IgD-negative memory B cell (primary cell): ENCODE results near the gene NPHP3. TPM values are rescaled to one million over a fixed set of nuclear protein-coding genes. Genes with fewer than 3 reads are reported as not detected.
"Not testable (repeated sequence)": the region's sequence is repeated elsewhere in the genome, so short reads cannot be mapped to it uniquely, and the experiment has no call there.

Source experiments
- H3K27ac Mint-ChIP-seq, 3 donors: one replicate each; pipeline ENCODE4 v1.8.0; 2020 to 2022; ENCODE audit warnings: mild to moderate bottlenecking in 3 of 3, mixed read lengths in 3 of 3, moderate library complexity in 1 of 3
- H3K27me3 Mint-ChIP-seq: one replicate; pipeline ENCODE4 v1.8.0; 2021; ENCODE audit warnings: mixed read lengths
- H3K36me3 Mint-ChIP-seq: one replicate; pipeline ENCODE4 v1.8.0; 2020; ENCODE audit warnings: mild to moderate bottlenecking, mixed read lengths
- H3K4me1 Mint-ChIP-seq, 3 donors: one replicate each; pipeline ENCODE4 v1.8.0; 2020 to 2022; ENCODE audit warnings: mixed read lengths in 3 of 3, mild to moderate bottlenecking in 1 of 3
- H3K4me3 Mint-ChIP-seq, 4 donors: one replicate each; pipeline ENCODE4 v1.8.0; 2020 to 2022; ENCODE audit warnings: mild to moderate bottlenecking in 4 of 4, mixed read lengths in 4 of 4, moderate library complexity in 3 of 4
- H3K9me3 Mint-ChIP-seq, 3 donors: one replicate each; pipeline ENCODE4 v1.8.0; 2020 to 2021; ENCODE audit warnings: mixed read lengths in 3 of 3, mild to moderate bottlenecking in 1 of 3
- polyA plus RNA-seq: library from polyadenylated mRNA; unstranded; fragments of 300-500 nt; fragmentation: Illumina TruSeq; gene quantifications from one replicate; pipeline ENCODE4 v1.2.3, GENCODE V29; 2021

Gene NPHP3, protein sequence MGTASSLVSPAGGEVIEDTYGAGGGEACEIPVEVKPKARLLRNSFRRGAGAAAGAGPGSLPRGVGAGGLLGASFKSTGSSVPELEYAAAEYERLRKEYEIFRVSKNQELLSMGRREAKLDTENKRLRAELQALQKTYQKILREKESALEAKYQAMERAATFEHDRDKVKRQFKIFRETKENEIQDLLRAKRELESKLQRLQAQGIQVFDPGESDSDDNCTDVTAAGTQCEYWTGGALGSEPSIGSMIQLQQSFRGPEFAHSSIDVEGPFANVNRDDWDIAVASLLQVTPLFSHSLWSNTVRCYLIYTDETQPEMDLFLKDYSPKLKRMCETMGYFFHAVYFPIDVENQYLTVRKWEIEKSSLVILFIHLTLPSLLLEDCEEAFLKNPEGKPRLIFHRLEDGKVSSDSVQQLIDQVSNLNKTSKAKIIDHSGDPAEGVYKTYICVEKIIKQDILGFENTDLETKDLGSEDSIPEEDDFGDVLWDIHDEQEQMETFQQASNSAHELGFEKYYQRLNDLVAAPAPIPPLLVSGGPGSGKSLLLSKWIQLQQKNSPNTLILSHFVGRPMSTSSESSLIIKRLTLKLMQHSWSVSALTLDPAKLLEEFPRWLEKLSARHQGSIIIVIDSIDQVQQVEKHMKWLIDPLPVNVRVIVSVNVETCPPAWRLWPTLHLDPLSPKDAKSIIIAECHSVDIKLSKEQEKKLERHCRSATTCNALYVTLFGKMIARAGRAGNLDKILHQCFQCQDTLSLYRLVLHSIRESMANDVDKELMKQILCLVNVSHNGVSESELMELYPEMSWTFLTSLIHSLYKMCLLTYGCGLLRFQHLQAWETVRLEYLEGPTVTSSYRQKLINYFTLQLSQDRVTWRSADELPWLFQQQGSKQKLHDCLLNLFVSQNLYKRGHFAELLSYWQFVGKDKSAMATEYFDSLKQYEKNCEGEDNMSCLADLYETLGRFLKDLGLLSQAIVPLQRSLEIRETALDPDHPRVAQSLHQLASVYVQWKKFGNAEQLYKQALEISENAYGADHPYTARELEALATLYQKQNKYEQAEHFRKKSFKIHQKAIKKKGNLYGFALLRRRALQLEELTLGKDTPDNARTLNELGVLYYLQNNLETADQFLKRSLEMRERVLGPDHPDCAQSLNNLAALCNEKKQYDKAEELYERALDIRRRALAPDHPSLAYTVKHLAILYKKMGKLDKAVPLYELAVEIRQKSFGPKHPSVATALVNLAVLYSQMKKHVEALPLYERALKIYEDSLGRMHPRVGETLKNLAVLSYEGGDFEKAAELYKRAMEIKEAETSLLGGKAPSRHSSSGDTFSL (N-terminal part only)
- 5.4 TPM for polyA plus RNA-seq

DNA sequence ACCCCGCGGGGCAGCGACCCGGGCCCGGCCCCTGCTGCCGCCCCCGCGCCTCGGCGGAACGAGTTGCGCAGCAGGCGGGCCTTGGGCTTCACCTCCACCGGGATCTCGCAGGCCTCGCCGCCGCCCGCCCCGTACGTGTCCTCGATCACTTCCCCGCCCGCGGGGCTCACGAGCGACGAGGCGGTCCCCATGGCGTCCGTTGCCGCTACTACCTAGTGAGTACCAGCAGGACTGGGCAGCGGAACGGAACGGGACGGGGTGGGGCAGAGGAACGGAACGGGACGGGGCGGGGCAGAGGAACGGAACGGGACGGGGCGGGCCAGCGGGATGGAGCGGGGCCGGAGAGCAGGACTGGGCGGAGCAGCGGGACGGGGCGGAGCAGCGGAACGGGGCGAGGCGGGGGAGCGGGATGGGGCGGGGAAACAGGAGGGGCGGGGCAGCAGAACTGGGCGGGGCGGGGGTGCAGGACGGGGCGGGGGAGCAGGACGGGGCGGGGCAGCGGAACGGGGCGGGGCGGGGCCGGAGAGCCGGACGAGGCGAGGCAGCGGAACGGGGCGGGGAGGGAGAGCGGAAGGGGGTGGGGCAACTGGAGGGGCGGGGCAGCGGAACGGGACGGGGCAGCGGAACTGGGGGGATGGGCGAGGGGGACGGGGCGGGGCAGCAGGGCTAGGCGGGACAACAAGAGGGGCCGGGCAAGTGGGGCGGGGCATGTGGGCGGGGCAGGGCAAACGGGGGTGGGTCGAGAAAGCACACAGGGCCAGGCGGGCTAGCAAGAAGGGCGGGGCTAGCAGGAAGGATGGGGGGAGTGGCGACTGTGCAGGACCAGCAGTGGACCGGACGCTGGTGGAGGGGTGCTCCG is at the start of gene NPHP3:
Gene NPHP3, minus strand, starts transcription at position 245 of the 859 bp plus-strand sequence. Its CDS starts 54 bp downstream, at position 191.
- Mint-ChIP-seq H3K9me3 (no peaks in the 10 kb centered on the region), H3K4me3 (peak within 1 kb of the TSS; percentile 88 to 96 (median 93)), H3K4me1 (peaks cover 11 to 24% (median 15%) of the 10 kb centered on the region in 3 donors), H3K36me3 (peaks cover 3% of the 10 kb centered on the region), H3K27ac (peak within 1 kb of the TSS; percentile 80 to 90 (median 80)), H3K27me3 (no peaks in the 10 kb centered on the region)

DNA sequence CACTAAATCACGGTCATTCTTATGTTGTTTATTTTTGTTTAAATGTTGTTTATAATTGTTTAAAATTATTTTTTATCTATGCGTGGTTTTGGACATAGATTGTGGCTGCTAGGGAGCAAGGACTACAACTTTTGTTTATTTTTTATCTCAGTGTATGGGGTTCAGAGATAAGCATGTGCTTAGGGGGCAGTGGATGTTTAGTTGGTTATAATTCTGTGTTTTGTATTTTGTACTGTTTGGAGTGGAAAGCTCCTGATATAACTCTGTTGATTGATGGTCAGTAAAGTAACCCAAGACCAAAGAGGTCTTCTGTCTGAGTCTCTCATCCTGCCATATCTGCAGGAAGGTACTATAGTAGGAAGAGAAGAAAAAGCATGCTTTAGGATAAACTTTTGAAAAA is 36.5 kb upstream of the NPHP3 start:
- Mint-ChIP-seq H3K4me3 (no peak overlapping the region), H3K27ac (no peak overlapping the region), H3K27me3 (no peaks in the 10 kb centered on the region), H3K36me3 (no peaks in the 10 kb centered on the region), H3K9me3 (peaks cover 0 to 2% (median 0%) of the 10 kb centered on the region in 3 donors), H3K4me1 (no peaks in the 10 kb centered on the region)

DNA sequence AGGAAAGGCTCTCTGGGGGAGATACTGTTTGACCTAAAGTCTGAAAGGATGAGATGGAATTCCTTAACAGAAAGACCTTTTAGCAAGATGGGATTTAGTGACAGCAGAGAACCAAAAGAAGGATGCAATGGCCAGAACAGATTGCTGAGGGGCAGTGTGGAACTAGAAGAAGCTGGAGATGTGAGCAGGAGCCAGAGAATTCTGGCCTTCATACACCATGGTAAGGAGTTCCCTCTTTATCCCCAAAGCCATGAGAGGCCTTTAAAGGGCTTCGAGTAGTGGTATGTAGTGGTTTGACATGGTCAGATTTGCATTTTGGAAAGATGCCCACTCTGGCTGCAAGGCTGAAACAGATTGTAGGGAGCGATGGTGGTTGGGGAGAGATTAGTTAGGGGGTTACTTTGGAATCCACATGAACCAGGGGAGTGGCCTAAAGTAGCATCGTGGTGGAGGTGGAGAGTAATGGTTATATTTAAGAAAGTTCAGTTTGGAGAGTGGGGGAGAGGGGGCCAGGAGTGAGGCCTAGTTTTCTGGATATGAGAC is 34.0 kb upstream of the NPHP3 start:
- peaks cover 0 to 2% (median 0%) of the 10 kb centered on the region in 3 donors for H3K9me3 Mint-ChIP-seq
- H3K36me3 Mint-ChIP-seq, result no peaks in the 10 kb centered on the region
- no peaks in the 10 kb centered on the region for H3K4me1 Mint-ChIP-seq
- no peak overlapping the region for H3K27ac Mint-ChIP-seq
- H3K4me3 Mint-ChIP-seq, result no peak overlapping the region
- H3K27me3 Mint-ChIP-seq, result peaks cover 3% of the 10 kb centered on the region

DNA sequence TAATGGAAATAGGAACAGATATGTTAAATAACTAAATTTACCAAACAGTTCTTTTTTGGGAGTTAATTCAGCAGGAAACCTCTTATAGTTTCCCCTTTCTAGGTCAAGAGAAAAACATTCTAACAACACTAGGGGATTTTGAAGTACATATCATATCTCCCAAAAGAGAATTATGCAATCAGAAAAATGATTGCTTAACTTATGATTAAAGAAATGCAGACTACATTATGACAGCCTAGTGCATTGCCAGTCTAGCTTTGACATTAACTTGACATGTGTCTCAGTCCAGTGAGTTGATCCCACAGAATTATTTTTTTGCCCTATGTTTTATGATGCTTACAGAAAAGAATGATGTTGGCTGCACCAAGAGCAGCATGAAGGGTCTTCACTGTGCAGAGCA is 31.7 kb upstream of the NPHP3 start:
- no peaks in the 10 kb centered on the region for H3K4me1 Mint-ChIP-seq
- no peak overlapping the region for H3K27ac Mint-ChIP-seq
- H3K36me3 Mint-ChIP-seq, result no peaks in the 10 kb centered on the region
- H3K27me3 Mint-ChIP-seq, result peaks cover 5% of the 10 kb centered on the region
- H3K4me3 Mint-ChIP-seq, result no peak overlapping the region
- no peaks in the 10 kb centered on the region for H3K9me3 Mint-ChIP-seq

DNA sequence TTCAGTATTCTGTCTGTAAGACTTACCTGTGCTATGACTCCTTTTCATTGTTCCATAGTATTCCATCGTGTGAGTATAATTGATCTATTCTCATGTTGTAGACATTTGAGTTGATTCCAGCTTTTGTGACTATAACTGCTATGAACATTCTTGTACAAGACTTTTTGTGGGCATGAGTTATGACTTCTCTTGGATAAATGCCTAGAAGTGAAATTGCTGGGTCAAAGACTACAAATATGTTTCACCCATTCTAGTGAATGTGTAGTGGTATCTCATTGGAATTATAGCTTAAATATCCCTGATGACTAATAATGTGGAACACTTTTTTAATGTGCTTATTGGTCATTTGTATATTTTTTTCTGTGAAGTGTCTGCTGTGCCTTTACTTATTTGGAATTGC is 27.6 kb upstream of the NPHP3 start:
- H3K4me1 Mint-ChIP-seq, result no peaks in the 10 kb centered on the region
- no peaks in the 10 kb centered on the region for H3K9me3 Mint-ChIP-seq
- H3K27me3 Mint-ChIP-seq, result peaks cover 7% of the 10 kb centered on the region
- no peaks in the 10 kb centered on the region for H3K36me3 Mint-ChIP-seq
- no peak overlapping the region for H3K4me3 Mint-ChIP-seq
- no peak overlapping the region for H3K27ac Mint-ChIP-seq

DNA sequence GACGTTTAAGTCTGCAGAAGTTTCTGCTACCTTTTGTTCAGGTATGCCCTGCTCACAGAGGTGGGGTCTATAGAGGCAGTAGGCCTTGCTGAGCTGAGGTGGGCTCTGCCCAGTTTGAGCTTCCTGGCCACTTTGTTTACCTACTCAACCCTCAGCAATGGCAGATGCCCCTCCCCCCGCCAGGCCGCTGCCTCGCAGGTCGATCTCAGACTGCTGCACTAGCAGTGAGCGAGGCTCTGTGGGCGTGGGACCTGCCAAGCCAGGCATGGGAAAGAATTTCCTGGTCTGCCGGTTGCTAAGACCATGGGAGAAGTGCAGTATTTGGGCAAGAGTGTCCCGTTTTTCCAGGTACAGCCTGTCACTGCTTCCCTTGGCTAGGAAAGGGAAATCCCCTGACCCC is 24.5 kb upstream of the NPHP3 start:
- not testable (repeated sequence) for H3K27ac Mint-ChIP-seq, H3K9me3 Mint-ChIP-seq, H3K4me1 Mint-ChIP-seq, H3K4me3 Mint-ChIP-seq, H3K36me3 Mint-ChIP-seq
- H3K27me3 Mint-ChIP-seq, result peaks cover 11% of the 10 kb centered on the region

DNA sequence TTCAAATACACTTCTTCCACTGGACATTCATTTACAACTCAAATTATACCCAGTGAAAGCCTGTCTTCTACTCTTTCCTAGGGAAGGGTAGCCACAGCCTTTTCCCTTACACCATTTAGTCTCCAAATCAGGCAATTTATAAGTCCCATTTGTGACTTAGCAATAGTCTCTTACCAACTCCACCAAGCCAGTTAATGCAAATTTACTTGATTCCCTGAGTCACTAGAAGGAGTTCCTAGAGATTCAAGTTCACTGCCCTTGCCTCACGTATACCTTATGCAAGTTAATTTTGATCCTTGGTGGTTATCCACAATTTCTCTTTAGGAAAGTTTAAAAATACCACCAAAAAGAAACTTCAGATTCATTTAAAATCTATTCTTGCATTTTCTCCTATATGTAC is 16.1 kb upstream of the NPHP3 start:
- H3K27ac Mint-ChIP-seq, result no peak overlapping the region
- H3K27me3 Mint-ChIP-seq, result peaks cover 8% of the 10 kb centered on the region
- H3K4me3 Mint-ChIP-seq, result no peak overlapping the region
- peaks cover 0 to 5% (median 0%) of the 10 kb centered on the region in 3 donors for H3K9me3 Mint-ChIP-seq
- no peaks in the 10 kb centered on the region for H3K36me3 Mint-ChIP-seq
- H3K4me1 Mint-ChIP-seq, result no peaks in the 10 kb centered on the region

DNA sequence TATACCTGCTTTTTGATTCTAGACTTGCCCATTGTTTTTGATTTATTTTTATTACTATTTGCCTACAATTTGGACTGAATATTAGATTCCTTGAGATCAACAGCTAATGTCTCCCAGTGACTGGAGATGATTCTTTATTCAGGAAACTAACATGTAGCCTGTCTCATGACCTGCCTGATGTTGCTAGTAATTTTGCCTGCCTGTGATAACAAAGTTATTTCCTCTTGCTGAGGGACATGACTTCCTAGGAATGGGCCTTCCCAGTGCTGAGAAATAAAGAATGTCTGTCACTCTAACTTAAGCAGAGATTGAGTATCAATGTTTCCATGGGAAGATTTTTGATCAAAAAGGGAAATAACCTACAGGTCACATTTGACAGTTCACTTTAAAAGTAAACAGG is 13.4 kb upstream of the NPHP3 start:
- Mint-ChIP-seq H3K36me3 (no peaks in the 10 kb centered on the region), H3K4me3 (no peak overlapping the region), H3K9me3 (no peaks in the 10 kb centered on the region), H3K27me3 (peaks cover 10% of the 10 kb centered on the region), H3K27ac (no peak overlapping the region), H3K4me1 (no peaks in the 10 kb centered on the region)

DNA sequence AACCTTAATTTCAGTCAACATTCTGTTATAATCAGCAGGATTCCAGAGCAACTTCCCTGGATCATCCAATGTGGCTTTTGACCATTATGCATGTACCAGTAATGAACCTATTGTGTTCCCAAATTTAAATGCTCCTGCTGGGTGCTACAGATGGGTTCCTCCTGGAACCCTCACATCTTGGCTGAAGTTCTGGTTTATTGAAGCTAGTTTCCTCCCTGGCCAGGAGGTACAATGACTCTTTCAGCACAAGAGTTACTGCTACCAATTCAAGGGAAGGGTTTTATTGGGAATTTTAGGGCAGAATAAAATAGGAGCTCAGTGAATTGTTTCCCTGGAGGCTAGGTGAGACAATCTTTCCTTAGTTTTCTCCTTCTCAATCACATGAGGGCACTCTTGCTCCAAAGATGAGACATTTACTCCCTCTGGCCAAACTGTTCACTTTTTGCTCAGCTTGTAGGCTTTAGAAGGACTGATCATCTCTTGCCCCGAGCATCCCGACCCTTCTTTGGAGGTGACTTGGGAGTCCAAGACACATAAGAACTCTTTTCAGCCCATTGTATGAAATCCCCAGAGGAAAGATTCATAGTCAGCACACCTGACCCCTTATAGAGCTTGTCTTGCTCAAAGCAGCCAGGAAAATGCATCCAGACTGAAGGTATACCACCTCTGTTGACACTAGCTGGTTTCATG is 8.8 kb upstream of the NPHP3 start:
- no peak overlapping the region for H3K27ac Mint-ChIP-seq
- peaks cover 8% of the 10 kb centered on the region for H3K27me3 Mint-ChIP-seq

DNA sequence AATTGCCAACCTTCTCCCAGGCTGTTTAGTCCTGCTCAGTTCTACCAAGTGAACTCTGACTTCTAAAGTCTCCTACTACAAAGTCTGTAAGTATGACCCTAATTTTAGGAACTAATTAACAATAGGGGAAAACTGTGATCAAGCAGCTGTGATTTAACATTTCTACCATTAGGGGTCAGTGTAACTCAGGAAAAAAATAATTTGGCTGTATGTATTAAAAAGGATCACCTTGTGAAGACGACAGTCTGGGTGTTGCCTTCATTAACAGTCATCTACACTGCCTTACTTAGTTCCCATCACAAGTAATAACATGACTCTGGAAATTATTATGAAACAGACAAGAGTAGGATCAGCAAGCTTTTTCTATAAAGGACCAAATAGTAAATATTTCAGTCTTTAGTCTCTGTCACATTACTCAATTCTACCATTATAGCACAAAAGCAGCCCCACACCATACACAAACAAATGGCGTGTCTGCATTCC is 4.2 kb upstream of the NPHP3 start:
- peaks cover 6% of the 10 kb centered on the region for H3K27me3 Mint-ChIP-seq
- peak overlapping the region in 1 of 4 donors; percentile 73 for H3K4me3 Mint-ChIP-seq
- peaks cover 0 to 8% (median 3%) of the 10 kb centered on the region in 3 donors for H3K4me1 Mint-ChIP-seq
- no peaks in the 10 kb centered on the region for H3K36me3 Mint-ChIP-seq
- no peaks in the 10 kb centered on the region for H3K9me3 Mint-ChIP-seq
- peak overlapping the region in 1 of 3 donors; percentile 47 for H3K27ac Mint-ChIP-seq

More for the DNA sequence above, 8.8 kb upstream of the NPHP3 start:
- no peaks in the 10 kb centered on the region for H3K9me3 Mint-ChIP-seq
- H3K36me3 Mint-ChIP-seq, result no peaks in the 10 kb centered on the region
- H3K4me3 Mint-ChIP-seq, result no peak overlapping the region
- peaks cover 0 to 4% (median 0%) of the 10 kb centered on the region in 3 donors for H3K4me1 Mint-ChIP-seq

DNA sequence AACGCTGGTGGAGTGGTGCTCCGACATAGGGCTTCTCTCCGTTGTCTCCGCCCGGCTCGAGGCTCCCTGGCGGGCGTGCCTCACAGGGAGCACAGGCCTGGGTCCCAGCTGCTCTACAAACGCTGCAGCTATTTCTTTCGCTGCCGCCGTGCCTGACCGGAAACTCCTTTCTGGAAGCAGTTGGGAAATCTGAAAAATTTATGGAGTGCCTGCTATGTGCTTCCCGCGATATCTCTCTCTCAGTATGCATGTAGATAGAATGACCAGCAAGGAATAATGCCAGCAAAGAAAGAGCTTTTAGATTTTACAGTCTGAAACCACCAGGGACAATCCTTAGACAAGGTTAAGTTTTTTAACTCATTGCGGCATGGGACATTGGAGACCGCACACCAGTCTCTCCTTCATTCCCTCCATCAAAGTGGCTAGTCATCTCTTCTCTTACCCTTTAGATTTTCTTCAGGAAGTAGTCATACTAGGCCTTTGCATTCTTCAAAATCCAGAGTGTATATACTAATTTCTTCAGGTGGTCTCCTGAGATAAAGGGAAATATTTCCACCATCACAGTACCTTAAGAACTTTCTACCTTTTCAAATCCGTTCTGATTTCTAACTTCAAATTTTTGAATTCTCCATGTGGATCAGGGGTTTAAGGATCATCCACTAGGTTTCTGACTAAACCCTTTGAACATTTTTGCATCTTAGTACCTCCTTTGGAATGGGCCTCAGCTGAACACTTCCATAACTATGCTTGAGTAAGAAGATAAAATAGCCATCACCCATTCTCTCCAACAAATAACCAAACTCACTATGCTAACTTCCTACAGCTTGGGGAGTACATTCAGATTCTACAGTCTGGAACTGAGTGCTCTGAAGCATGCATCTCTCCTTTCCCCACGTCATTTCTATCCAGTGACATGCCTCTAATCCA is 1.1 kb upstream of the NPHP3 start:
- Mint-ChIP-seq H3K9me3 (no peaks in the 10 kb centered on the region), H3K4me1 (peaks cover 11 to 24% (median 15%) of the 10 kb centered on the region in 3 donors), H3K27me3 (no peaks in the 10 kb centered on the region), H3K36me3 (peaks cover 3% of the 10 kb centered on the region), H3K27ac (peak overlapping the region in 2 of 3 donors; percentile 80 to 90), H3K4me3 (peak overlapping the region; percentile 85 to 94 (median 92))

DNA sequence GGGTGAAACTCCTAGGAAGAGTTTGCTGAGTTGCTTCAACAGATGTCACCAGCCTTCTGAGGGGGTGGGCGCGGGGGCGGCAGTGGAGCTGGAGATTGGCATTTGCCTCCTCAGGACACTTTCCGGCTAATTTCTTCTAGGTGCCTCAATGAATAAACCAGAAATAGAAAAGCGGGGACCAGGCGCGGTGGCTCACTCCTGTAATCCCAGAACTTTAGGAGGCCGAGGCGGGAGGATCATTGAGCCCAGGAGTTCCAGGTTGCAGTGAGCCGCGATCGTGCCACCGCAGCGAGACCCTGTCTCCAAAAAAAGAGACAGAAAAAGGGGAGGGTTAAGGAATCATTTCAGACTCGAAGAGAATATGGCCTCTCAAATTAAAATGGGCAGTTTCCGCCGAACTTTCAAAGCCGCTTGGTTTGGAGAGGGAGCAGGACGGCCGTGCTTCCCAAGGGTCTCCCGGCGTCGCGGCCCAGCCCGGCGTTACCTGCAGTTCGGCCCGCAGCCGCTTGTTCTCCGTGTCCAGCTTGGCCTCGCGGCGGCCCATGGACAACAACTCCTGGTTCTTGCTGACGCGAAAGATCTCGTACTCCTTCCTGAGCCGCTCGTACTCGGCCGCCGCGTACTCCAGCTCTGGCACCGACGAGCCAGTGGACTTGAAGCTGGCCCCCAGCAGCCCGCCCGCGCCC is 587 bp downstream of the NPHP3 start:
- H3K27me3 Mint-ChIP-seq, result no peaks in the 10 kb centered on the region

More for the DNA sequence above, 587 bp downstream of the NPHP3 start:
- Mint-ChIP-seq H3K27ac (peak overlapping the region; percentile 77 to 88 (median 80)), H3K4me1 (peaks cover 11 to 25% (median 15%) of the 10 kb centered on the region in 3 donors), H3K9me3 (no peaks in the 10 kb centered on the region), H3K4me3 (peak overlapping the region; percentile 88 to 96 (median 92)), H3K36me3 (peaks cover 3% of the 10 kb centered on the region)
